SU-DHL-6 (cell line): ENCODE measurements around the gene SDK1.

ENCODE experiments used
- H2AFZ ChIP-seq: fragments of 200-600 bp; sonication (generic); 2 replicates; pipeline ENCODE4 v1.6.1; 2014; ENCODE audit warnings: low read depth, mild to moderate bottlenecking, moderate library complexity, mixed read lengths, antibody characterized with exemption, low read length; ENCODE audit not compliant: severe bottlenecking
- H3F3A ChIP-seq: fragments of 200-600 bp; shearing (Covaris generic); 2 replicates; pipeline ENCODE4 v1.6.0; 2016; ENCODE audit warnings: antibody characterized with exemption, mild to moderate bottlenecking; ENCODE audit not compliant: insufficient read depth
- H3K27ac ChIP-seq: fragments of 200-600 bp; sonication (generic); 2 replicates; pipeline ENCODE4 v1.5.1; 2016; ENCODE audit warnings: low read depth, mild to moderate bottlenecking, low read length, moderate library complexity, mixed read lengths
- H3K27me3 ChIP-seq: fragments of 200-600 bp; sonication (generic), shearing (Covaris generic); 2 replicates; pipeline ENCODE4 v1.6.0; 2014; ENCODE audit warnings: mild to moderate bottlenecking, low read length
- H3K36me3 ChIP-seq: fragments of 200-600 bp; sonication (generic); 2 replicates; pipeline ENCODE4 v1.6.1; 2014; ENCODE audit warnings: mild to moderate bottlenecking, low read length, mixed read lengths
- H3K4me2 ChIP-seq: fragments of 300-600, 200-600 bp; shearing (Covaris generic), sonication (generic); 2 replicates; pipeline ENCODE4 v1.6.0; 2014; ENCODE audit warnings: low read length, low read depth, mild to moderate bottlenecking; ENCODE audit not compliant: poor library complexity, severe bottlenecking
- H3K4me3 ChIP-seq: fragments of 200-600 bp; sonication (generic); 2 replicates; pipeline ENCODE4 v1.5.1; 2014; ENCODE audit warnings: antibody characterized with exemption, low read length, mild to moderate bottlenecking, mixed read lengths; ENCODE audit not compliant: insufficient read depth, poor library complexity, severe bottlenecking
- H3K79me2 ChIP-seq: fragments of 200-600 bp; sonication (generic); 2 replicates; pipeline ENCODE4 v1.6.1; 2014; ENCODE audit warnings: mild to moderate bottlenecking, low read length, moderate library complexity; ENCODE audit not compliant: insufficient read depth
- H3K9ac ChIP-seq: fragments of 200-600 bp; sonication (generic); 2 replicates; pipeline ENCODE4 v1.7.0; 2014; ENCODE audit warnings: mild to moderate bottlenecking, low read length
- H3K9me2 ChIP-seq: fragments of 200-600 bp; sonication (generic); replicated peaks from 2 replicates; pipeline ENCODE4 v1.6.1; 2014; ENCODE audit warnings: low read length; ENCODE audit not compliant: insufficient read depth
- H3K9me3 ChIP-seq: fragments of 200-600 bp; sonication (generic); 2 replicates; pipeline ENCODE4 v1.6.1; 2014; ENCODE audit warnings: low read length, mixed read lengths; ENCODE audit not compliant: insufficient read depth
- H4K20me1 ChIP-seq: fragments of 200-600 bp; sonication (generic); 2 replicates; pipeline ENCODE4 v1.6.1; 2014; ENCODE audit warnings: low read depth, mild to moderate bottlenecking, antibody characterized with exemption, low read length, moderate library complexity, mixed read lengths
- CTCF ChIP-seq: fragments of 200-600 bp; sonication (generic); IDR thresholded peaks from one replicate; pipeline ENCODE4 v1.5.1; 2017; ENCODE audit warnings: antibody characterized with exemption, mild to moderate bottlenecking, low read length, moderate library complexity; ENCODE audit not compliant: insufficient read depth, poor library complexity, severe bottlenecking
- EZH2phosphoT487 ChIP-seq: fragments of 200-600 bp; sonication (generic), shearing (Covaris generic); conservative IDR thresholded peaks from 2 replicates; pipeline ENCODE4 v1.6.1; 2018; ENCODE audit warnings: mild to moderate bottlenecking, antibody characterized with exemption, low read length, moderate library complexity, mixed read lengths

The SDK1 gene

DNA sequence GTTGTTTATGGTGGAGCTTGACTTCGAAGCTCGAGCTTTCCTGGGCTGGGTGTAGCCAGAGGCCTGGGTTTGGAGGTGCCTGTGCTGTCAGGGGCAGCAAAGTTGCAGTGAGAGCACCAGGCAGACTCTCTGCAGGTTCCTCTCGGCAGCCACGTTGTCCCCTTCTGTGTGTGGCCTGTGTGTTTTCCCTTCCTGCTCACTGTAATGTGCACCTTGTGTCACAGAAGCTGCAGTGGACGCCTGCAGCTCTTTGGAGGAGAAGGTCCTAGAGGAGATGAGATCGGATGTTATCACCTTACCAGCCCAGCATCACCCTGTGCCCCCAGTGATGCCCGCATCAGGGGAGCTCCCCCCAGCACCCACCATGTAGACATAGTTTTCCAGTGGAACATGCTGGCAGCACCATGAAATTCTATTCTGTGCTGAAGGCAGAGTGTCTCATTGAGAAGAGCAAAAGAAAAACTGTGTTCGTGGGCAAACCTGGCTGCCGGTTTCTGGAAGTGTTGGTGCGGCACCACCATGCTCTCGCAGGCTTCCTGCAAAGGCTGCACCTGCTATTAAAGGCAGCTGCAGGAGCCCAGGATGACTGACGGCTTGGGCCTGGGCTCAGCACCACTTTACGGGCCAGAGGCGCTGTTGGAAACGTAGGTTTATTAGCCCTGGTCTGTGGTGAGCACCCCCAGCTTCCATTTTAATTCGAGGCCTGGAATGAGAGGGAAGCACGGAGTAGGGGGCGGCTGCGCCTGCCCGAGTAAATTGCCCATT lies 771.3 kb downstream of the SDK1 start:
- H2AFZ ChIP-seq: no peak overlapping the region
- no peak overlapping the region for H3K9ac ChIP-seq
- no peak overlapping the region for H3K4me3 ChIP-seq
- H3F3A ChIP-seq: no peaks in the 10 kb centered on the region
- no peaks in the 10 kb centered on the region for H3K27me3 ChIP-seq
- H3K27ac ChIP-seq: no peak overlapping the region
- H3K4me2 ChIP-seq: no peak overlapping the region
- H4K20me1 ChIP-seq: no peaks in the 10 kb centered on the region
- H3K79me2 ChIP-seq: no peaks in the 10 kb centered on the region
- H3K9me3 ChIP-seq: no peaks in the 10 kb centered on the region
- TF ChIP-seq CTCF (no peak), EZH2phosphoT487 (no peak)
- no peaks in the 10 kb centered on the region for H3K36me3 ChIP-seq
- no peaks in the 10 kb centered on the region for H3K9me2 ChIP-seq

DNA sequence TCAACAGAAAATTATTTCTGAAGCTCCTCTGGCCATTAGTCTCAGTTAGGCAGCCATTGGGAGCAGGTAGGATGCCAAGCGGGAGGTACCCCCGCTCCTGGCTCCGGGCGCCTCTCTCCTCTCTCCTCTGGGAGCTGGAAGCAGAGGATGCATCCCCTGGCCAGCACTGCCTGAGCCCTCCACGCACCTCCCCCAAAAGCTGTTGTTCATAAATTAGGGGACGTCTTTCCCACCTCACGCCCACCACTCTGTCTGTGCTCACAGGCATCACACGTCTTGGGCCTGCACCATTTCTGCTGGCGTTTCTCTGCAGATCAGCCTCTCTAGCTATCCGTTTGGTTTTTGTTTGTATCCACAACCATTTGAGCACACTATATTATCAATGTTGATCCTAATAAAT lies 772.0 kb downstream of the SDK1 start:
- TF ChIP-seq CTCF: no peak
- TF ChIP-seq EZH2phosphoT487: no peak

DNA sequence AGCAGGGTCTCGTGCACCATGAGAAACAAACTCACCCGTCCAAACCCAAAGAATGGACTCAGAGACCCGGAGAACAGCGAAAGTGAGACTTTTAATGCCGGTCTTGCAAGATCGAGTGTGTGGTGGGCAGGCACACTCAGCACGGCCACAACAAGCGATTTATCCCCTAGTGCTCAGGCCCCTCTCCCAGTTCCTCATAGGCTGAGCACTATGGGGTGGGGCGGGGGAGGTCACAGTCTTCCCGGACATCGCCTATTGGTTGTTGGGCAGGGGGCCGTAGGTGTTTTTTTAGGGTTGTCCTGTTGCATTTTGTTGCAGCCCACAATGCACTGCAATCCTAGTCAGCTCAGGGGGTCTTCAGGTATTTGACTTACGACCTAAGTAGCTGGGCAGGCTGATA lies 772.7 kb downstream of the SDK1 start:
- Histone ChIP-seq H3K27me3 (no peaks in the 10 kb centered on the region), H3F3A (no peaks in the 10 kb centered on the region), H3K4me2 (no peak overlapping the region), H3K4me3 (no peak overlapping the region), H3K36me3 (no peaks in the 10 kb centered on the region), H3K9me2 (no peaks in the 10 kb centered on the region), H3K27ac (no peak overlapping the region), H4K20me1 (no peaks in the 10 kb centered on the region), H3K9ac (no peak overlapping the region), H2AFZ (no peak overlapping the region), H3K9me3 (no peaks in the 10 kb centered on the region), H3K79me2 (no peaks in the 10 kb centered on the region)
- TF ChIP-seq EZH2phosphoT487 (no peak), CTCF (no peak)

More for the DNA sequence above, 772.0 kb downstream of the SDK1 start:
- Histone ChIP-seq H3K27ac (no peak overlapping the region), H3K9me2 (no peaks in the 10 kb centered on the region), H3K79me2 (no peaks in the 10 kb centered on the region), H3K9me3 (no peaks in the 10 kb centered on the region), H3K36me3 (no peaks in the 10 kb centered on the region), H3K4me2 (no peak overlapping the region), H3F3A (no peaks in the 10 kb centered on the region), H2AFZ (no peak overlapping the region), H4K20me1 (no peaks in the 10 kb centered on the region), H3K27me3 (no peaks in the 10 kb centered on the region), H3K9ac (no peak overlapping the region), H3K4me3 (no peak overlapping the region)
